Measurements from ENCODE around the gene CYP2A6.
"Not testable (repeated sequence)": the region's sequence is repeated elsewhere in the genome, so short reads cannot be mapped to it uniquely, and the experiment has no call there.

CYP2A6 gene, protein sequence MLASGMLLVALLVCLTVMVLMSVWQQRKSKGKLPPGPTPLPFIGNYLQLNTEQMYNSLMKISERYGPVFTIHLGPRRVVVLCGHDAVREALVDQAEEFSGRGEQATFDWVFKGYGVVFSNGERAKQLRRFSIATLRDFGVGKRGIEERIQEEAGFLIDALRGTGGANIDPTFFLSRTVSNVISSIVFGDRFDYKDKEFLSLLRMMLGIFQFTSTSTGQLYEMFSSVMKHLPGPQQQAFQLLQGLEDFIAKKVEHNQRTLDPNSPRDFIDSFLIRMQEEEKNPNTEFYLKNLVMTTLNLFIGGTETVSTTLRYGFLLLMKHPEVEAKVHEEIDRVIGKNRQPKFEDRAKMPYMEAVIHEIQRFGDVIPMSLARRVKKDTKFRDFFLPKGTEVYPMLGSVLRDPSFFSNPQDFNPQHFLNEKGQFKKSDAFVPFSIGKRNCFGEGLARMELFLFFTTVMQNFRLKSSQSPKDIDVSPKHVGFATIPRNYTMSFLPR

GRCh38 chr19:40850277-40850676, at the start of gene CYP2A6:
Gene CYP2A6, minus strand, starts transcription at chr19:40850447. Its CDS starts 21 bp downstream, at chr19:40850426.
- DNase-seq (ENCODE audit: low read depth in 2 of 2, low spot score in 1 of 2) = not testable (repeated sequence)

DNA sequence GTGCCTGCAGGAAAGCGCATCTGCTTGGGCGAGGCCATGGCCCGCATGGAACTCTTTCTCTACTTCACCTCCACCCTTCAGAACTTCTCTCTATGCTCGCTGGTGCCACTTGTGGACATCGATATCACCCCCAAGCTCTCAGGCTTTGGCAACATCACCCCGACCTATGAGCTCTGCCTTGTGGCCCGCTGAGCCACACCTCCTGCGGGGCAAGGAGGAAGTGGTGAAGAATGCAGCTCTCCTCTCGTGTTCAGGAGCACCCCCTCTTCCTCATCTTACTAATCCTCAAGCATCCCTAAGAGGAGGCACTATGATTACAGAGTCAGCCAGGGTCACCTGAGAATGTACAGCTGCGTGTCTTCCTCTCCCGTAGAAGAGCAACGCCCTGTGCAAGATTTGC, 49.7 kb upstream of the CYP2A6 start:
- DNase-seq (ENCODE audit: low read depth in 2 of 2, low spot score in 1 of 2) = not testable (repeated sequence)

- not testable (repeated sequence) for DNase-seq (ENCODE audit: low read depth in 2 of 2, low spot score in 1 of 2)
Observed at GRCh38 chr19:40896843-40897789, 46.9 kb upstream of the CYP2A6 start.

GRCh38 chr19:40896418-40896796, 46.2 kb upstream of the CYP2A6 start:
- DNase-seq (ENCODE audit: low read depth in 2 of 2, low spot score in 1 of 2) = no peak

DNA sequence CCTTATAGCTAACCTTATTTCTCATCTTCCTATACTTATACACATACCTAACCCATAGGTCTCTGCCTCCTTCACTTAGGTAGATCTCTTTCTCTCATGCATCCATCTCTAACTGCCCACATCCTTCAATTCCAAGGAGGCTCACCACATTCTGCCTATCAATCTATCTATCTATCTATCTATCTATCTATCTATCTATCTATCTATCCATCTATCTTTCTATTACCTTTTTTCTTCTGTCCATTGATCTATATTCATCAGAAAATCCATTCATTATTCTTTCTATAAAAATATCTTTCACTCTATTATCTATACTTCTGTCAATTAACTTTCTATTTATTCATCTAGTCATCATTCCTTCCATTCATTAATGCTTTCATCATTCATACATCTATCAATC, 42.9 kb upstream of the CYP2A6 start:
- DNase-seq (ENCODE audit: low read depth in 2 of 2, low spot score in 1 of 2) = no peak

DNA sequence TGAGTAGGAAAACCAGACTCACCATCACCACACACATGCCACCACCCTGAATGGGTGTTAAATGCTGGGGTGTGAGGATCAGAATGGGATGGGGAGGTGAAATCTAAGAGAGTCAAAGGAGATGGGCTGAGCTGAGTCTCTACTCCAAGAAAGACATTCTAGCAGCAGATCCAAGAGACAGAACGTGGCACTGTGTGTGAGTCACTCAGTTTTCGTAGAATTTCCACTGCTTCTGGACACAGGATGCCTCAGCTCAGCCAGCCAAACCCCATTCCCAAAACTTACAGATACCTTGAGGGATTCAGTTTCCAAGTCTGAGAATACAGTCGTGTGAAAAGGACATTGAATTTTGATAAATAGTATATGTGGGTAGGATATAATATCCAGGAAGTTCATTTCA, 39.1 kb upstream of the CYP2A6 start:
- DNase-seq (ENCODE audit: low read depth in 2 of 2, low spot score in 1 of 2) = no peak

- no peak for DNase-seq (ENCODE audit: low read depth in 2 of 2, low spot score in 1 of 2)
Observed at GRCh38 chr19:40888191-40888590, 37.9 kb upstream of the CYP2A6 start.

DNA sequence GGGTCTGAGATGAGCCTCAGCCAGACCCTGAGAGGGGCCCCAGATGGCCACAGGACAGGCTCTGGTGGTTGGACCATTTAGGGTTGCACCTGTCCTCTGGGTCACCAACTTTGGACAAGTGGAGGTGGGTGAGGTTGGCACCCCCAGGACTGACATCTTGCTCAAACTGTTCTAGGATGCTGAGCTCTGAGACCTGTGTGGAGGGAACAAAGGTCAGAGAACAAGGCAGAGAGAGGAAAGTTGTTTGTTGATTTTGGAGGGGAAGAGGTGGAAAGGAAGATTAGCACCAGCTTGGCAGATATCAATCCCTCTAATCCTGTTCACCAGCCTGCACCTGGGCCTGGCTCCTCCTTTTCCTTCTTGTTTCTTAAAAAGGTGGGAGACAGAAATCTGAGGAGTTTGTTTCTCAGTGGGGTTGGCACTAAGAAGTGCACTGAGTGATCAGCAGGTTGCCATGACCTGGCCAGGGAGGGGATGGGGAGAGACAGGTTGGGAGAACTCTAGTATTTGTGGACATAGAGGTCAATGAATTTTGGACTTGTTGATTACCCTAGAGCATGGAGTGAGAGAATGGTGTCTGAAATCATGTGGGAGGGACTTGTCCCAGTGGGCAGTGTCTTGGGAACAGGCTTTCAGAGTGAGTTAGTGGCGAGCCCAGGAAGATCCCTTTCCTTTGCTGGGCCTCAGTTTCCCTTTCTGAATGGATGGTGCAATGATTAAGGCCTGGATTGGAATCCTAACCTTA, 34.1 kb upstream of the CYP2A6 start:
- not testable (repeated sequence) for DNase-seq (ENCODE audit: low read depth in 2 of 2, low spot score in 1 of 2)

- DNase-seq (ENCODE audit: low read depth in 2 of 2, low spot score in 1 of 2) = not testable (repeated sequence)
Observed at GRCh38 chr19:40882062-40882461, 31.8 kb upstream of the CYP2A6 start, which contains the start of gene CYP2A7. Gene CYP2A7, minus strand, starts transcription at chr19:40882231. Its CDS starts 21 bp downstream, at chr19:40882210.

DNA sequence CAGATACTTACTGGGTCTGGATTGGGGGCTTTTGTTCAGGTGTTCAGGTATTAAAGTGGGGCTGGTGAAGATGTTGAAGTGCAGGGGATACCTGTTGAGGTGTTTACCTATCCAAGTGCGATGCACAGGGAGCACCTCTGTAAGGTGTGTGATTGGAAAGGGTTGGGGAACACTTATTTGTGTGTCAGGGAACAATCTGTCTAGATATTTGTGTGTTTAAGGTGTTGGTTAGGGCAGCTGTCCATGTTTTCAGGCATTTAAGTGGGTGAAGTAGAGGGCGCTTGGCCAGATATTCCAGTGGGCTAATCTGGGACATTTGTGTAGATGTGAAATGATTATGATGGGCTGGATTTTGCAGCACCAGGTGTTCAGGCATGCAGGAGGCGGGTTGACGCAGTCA, 29.1 kb upstream of the CYP2A6 start:
- DNase-seq (ENCODE audit: low read depth in 2 of 2, low spot score in 1 of 2) = not testable (repeated sequence)

GRCh38 chr19:40875526-40875951, 25.3 kb upstream of the CYP2A6 start:
- peak; percentile 59 to 60 for DNase-seq (ENCODE audit: low read depth in 2 of 2, low spot score in 1 of 2)

- not testable (repeated sequence) for DNase-seq (ENCODE audit: low read depth in 2 of 2, low spot score in 1 of 2)
Observed at GRCh38 chr19:40874874-40875273, 24.6 kb upstream of the CYP2A6 start.

DNA sequence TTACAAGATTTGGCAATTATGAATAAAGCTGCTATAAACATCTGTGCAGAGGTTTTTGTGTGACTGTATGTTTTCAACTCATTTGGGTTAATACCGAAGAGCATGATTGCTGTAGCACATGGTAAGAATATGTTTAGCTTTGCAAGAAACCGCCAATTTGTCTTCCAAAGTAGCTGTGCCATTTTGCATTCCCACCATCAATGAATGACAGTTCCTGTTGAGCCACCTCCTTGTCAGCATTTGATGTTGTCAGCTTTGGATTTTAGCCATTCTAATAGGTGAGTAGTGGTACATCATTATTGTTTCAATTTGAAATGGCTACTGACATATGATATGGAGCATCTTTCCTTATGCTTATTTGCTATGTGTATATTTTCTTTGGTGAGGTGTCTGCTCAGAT, 23.6 kb upstream of the CYP2A6 start:
- DNase-seq (ENCODE audit: low read depth in 2 of 2, low spot score in 1 of 2) = not testable (repeated sequence)

- no peak for DNase-seq (ENCODE audit: low read depth in 2 of 2, low spot score in 1 of 2)
Observed at GRCh38 chr19:40872209-40872608, 22.0 kb upstream of the CYP2A6 start.

GRCh38 chr19:40867701-40868100, 17.5 kb upstream of the CYP2A6 start:
- DNase-seq (ENCODE audit: low read depth in 2 of 2, low spot score in 1 of 2) = no peak

DNA sequence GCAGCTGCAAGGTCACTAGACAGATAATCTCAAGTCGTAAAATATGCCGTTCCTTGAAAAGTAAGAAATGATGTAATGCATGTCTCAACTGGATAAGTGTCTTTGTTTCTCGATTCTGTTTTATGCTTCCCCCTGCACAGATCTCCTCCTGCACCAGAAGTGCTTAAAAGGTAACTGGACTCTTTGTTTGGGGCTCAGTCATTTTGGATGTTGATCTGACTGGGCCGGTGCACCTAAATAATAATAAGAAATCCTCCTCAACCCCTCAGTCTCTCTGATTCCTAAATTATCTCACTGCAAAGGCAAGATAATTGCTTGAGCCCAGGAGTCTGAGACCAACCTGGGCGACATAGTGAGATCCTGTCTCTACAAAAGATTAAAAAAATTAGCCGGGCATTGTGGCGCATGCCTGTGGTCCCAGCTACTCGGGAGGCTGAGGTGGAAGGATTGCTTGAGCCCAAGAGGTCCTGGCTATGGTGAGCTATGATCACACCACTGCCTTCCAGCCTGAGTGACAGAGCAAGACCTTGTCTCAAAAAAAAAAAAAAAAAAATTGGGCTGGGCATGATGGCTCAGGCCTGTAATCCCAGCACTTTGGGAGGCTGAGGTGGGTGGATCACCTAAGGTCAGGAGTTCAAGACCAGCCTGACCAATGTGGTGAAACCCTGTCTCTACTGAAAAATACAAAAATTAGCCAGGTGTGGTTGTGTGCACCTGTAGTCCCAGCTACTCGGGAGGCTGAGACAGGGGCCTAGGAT, 14.7 kb upstream of the CYP2A6 start:
- DNase-seq (ENCODE audit: low read depth in 2 of 2, low spot score in 1 of 2) = not testable (repeated sequence)

DNA sequence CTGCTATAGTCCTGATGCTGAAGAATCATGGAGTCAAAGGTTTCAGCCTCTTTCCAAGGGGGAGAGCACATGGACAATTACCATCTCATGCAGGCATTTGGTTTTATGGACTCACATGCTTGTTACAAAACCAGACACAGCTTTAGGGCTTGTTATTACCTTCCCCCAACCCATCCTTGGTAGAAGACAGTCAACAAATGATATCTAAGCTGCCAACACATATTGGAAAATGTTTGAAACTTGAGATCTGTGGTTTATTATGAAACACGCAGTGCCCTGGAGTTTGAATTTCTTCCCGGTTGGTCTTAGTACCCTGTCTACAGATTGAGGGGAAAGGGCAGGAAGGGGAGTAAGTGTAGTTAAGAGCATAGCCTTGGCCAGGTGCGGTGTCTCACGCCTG, 12.5 kb upstream of the CYP2A6 start:
- no peak for DNase-seq (ENCODE audit: low read depth in 2 of 2, low spot score in 1 of 2)

- DNase-seq (ENCODE audit: low read depth in 2 of 2, low spot score in 1 of 2) = no peak
Observed at GRCh38 chr19:40862333-40862732, 12.1 kb upstream of the CYP2A6 start.

DNA sequence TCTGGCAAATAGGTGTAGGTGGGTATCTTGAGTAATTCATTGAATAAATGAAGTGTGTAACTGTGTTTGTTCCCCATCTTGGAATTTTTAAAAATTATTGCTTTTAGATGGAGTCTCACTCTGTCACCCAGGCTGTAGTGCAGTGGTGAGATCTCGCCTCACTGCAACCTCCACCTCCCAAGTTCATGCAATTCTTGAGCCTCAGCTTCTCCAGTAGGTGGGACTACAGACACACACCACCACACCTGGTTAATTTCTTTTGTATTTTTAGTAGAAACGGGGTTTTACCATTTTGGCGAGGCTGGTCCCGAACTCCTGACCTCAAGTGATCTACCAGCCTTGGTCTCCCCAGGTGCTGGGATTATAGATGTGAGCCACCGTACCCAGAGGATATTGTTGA, 7.9 kb upstream of the CYP2A6 start:
- no peak for DNase-seq (ENCODE audit: low read depth in 2 of 2, low spot score in 1 of 2)
